Embryonic facial prominence (tissue), 1 donor: ENCODE results near the gene OSBPL6.
A peak's percentile ranks its signal among the peaks of the same experiment; 100 is the strongest.

ENCODE experiments used
- DNase-seq: peaks from one replicate; pipeline ENCODE4 v3.0.0-alpha.2; 2016; ENCODE audit errors: extremely low spot score

Gene OSBPL6

DNA sequence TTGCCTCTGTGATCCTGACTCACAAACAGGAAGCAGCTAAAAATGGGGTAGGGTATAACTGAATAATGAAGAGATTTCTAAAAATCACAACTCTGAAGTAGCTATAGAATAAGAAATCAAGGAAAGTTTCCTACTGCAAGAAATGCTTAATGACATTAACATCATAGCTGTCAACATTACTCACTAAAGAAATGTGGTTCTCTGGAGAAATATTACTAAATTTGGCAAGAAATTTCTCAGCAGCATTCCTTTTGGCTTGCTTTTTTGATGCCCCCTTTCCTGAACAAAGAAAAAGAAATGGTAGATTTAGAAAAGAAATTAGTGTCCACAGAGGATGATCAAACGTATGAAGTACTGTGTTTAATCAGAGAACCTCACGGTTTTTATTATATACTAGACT lies 247.1 kb downstream of the OSBPL6 start:
- DNase-seq = no peak

DNA sequence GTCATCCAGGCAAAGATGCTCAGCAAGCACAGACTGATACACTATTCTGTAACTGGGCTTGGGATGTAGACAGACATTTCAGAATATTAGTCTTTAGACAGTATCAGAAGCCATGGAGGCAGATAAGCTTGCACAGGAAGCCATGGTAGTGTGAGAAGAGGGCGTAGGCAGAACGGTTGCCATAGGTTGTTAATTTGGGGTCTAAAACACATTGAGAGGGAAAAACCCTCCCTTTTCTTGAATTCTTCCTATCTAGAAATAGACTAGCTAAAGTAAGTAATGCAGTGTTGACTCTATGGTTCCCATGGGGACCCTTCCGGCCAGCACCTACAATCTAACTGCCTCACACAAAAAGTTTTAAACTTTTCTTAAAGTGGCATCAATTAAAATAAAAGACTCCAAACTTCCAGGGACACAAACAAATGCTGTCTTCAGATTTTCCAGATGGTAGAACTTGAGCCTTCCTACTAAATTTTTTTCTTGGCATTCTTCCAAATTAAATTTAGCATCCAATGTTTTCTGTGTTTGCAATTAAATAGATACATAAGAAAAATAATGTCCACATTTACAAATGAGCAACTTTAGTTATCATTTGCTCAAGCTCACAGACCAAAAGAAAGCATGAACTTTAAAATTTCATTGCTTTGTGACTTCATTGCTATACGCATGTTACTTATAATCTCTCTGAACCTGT lies 254.8 kb downstream of the OSBPL6 start:
- no peak for DNase-seq

DNA sequence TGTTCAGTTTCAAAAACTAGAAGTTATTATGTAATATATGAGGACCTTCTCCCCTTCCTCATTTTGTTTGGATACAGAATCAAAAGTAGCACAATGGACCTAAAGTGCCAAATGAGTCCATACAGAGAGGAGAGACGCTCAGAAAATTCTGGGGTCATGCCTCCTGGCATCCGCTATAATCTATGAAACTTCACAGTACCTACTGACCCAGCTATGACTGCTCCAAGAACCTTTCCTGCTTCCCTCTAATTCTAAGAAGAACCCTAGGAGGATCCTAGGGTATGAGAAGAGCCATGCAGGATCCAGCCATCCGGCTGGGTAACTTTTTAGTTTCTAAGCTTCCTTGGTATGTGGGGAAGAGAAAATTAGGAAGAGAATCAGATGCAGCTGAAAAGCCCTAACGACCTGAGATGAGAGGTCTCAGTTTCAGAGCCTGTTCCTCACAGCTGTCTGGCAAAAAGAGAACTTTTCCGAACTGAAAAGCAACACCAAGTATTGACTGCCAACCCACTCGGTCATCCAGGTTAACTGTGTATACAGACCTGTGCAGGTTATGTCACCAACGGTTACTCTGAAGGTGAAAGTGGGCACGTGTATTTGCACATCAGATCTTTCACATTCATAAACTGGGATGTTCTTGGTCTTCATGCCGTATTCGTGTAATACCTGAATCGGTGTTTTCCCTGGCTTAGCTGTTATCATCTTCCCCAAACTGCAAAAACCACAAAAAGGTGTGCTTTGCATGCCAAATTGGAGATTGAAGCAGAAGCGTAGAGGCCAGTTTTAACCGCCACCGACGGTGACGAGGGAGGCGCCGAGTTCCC lies 255.6 kb downstream of the OSBPL6 start:
- DNase-seq = no peak

DNA sequence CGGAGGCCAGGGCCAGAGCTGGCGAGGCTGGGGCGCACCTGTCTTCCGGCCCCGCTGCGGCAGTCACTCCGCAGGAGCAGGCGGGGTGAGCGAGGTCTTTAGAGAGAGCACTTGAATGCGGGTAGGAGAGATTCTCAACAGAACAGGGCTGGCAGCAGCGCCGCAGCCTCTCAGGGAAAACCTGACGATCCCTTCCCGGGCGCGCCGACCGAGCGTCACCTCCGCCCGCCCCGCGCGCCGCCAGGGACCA lies 256.1 kb downstream of the OSBPL6 start:
- DNase-seq = peak; percentile 45

DNA sequence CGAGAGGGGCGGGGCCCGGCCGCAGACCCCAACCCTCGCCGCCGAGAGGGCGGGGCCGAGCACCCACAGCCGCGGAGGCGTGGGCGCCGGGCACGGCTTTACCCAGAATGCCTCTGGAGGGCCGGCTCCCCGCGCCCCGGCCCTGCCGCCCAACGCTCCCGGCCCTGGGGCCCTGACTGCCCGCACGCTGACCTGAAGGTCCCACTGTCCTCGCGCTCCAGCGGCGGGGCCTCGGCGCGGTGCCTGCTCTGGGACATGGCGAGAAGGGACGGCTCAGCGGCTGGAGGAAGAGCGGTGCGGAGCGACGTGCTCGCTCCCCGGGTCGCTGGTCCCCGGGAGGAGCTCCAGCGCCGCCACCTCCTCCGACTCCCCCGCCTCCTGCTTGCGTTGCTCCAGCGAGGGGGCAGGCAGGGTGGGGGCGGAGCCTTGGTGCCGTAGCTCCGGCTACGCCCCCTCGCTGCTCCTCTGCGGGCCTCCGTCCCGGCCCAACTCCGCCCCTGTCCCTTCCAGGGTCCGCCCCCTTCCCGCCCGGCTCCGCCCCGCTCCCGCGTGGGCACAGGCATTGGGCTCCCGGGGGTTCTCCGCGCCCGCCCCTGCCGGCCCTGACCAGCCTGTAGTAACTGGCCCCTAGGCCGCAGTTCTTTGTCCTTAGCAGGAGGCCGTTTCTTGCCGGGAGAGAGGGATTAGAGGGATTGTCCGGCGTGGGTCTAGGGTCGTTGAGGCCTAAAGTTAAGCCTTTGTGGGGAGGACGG lies 256.6 kb downstream of the OSBPL6 start, which contains the start of the genes PJVK and PRKRA:
TSS of gene PJVK (plus strand) at position 605 of the 752 bp plus-strand sequence. CDS start 2,032 bp downstream, outside the sequence.
TSS of gene PRKRA (minus strand) at position 402 of the 752 bp plus-strand sequence. CDS start at position 257, 145 bp downstream.
- peak; percentile 96 for DNase-seq

DNA sequence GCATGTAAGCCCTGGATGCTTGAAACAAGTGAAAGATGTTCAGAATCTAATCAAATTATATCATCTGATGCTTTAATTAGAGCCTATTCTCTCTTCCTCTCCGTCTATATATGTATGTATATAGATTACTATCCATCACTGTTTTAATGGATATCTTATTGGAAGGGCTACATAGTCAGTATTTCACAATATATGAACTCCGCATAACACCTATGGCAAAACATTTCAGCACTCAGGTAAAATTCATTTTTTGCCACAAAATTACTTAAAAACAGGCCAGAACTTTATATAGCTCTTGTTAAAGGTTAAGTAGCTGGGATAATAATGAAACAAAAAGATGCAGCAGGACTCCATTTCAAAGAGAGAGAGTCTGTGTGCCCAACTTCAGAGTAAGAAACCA lies 258.0 kb downstream of the OSBPL6 start:
- DNase-seq = no peak
